Activated CD4-positive, alpha-beta T cell treated with anti-CD3 and anti-CD28 coated beads for 24 hours (primary cell): Measurements from ENCODE around the gene ZNF48.

ENCODE experiments used
- DNase-seq, 2 donors: peaks; one replicate each; pipeline ENCODE4 v3.0.0-alpha.2; 2020; ENCODE audit warnings: low read depth in 2 of 2

The ZNF48 gene

GRCh38 chr16:30395155-30395991 is at the start of gene ZNF48:
ZNF48 (plus strand) TSS chr16:30395420; CDS start chr16:30395795, 375 bp downstream.
- DNase-seq: peak; percentile 29 to 50

DNA sequence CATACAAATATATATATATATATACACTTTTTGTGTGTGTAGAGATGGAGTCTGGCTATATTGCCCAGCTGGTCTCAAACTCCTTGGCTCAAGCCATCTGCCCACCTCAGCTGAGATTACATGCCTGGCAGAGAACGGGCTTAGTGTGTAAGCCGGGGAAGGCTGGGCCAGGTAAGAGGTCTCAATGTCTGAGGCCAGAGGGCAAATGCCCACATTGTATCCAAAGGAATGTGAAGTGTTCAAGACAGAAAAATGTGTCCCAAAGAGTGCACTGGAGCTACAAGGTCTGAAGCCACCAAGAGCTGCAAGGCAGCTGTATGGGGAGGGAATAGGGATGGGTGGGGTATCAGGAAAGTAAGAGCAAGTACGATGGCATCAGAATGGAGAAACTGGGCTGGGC is 48.9 kb upstream of the ZNF48 start:
- DNase-seq: no peak

GRCh38 chr16:30348113-30348512 is 47.1 kb upstream of the ZNF48 start:
- DNase-seq: no peak

GRCh38 chr16:30348929-30349328 is 46.3 kb upstream of the ZNF48 start:
- DNase-seq: no peak

GRCh38 chr16:30349675-30350074 is 45.5 kb upstream of the ZNF48 start:
- DNase-seq: no peak

DNA sequence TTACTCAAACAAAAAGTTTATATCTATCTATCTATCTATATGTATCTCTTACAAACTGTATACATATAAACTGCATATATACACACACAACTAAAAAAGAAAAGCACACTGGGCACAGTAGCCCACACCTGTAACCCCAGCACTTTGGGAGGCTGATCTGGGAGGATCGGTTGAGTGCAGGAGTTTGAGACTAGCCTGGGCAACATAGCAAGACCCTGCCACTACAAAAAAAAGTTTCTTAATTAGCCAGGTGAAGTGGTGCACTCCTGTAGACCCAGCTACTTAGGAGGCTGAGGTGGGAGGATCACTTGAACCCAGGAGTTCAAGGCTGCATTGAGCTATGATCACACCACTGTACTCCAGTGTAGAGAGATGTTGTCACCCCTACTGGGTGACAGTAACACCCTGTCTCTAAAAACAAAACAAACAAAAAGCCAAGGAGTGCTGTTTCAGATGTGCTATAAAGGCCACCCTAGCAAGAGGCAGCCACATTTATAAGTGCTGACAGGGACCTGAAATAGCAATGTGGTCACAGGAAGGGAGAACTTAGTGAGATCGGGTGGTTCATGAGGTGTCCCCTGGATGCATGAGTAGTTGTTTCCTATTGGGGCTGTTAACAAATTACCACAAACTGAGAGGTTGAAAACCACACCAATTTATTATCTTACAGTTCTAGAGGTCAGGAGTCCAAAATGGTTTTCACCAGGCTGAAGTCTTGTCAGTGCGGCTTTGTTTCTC is 44.9 kb upstream of the ZNF48 start:
- DNase-seq: no peak

GRCh38 chr16:30351001-30351441 is 44.2 kb upstream of the ZNF48 start:
- no peak for DNase-seq

DNA sequence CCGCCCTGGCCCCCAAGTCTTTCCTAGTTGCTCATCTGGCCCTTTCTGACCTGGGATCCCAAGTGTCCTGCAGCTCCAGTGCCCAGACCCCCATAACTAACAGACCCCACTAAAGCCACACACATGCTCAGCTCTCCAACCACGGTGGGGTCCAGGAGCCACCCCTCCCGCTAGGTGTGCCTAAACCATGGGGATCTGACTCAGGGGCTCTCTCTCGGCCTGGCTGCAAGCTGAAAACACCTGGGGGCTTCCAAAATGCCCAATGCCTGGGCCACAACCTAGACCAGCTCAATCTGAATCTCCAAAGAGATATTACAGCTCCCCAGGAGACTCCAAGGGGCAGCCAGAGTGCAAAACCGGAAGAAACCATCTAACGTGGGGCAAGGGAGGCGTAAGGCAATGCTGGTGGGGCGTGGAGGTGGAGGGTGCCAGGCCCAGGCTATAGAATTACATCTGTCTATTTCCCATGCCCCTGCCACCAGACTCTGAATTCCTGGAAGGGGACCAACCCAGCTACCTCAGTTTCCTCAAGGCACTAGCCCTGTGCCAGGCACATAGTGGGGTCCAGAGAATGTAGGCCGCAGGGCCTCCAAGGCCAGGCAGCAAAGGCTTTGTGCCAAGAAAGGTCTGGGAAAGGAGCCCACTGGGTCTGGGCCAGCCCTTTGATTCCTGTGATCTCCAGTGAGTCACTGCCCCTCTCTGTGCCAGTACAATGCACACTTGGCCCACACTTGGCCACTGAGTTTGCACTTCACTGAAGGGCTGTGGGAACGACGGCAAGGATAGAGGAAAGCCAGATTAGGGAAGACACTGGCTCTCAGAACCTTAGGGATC is 43.4 kb upstream of the ZNF48 start:
- no peak for DNase-seq

GRCh38 chr16:30352488-30353401 is 42.5 kb upstream of the ZNF48 start:
- no peak for DNase-seq

GRCh38 chr16:30353438-30354129 is 41.6 kb upstream of the ZNF48 start:
- no peak for DNase-seq

GRCh38 chr16:30354423-30355143 is 40.6 kb upstream of the ZNF48 start:
- no peak for DNase-seq

DNA sequence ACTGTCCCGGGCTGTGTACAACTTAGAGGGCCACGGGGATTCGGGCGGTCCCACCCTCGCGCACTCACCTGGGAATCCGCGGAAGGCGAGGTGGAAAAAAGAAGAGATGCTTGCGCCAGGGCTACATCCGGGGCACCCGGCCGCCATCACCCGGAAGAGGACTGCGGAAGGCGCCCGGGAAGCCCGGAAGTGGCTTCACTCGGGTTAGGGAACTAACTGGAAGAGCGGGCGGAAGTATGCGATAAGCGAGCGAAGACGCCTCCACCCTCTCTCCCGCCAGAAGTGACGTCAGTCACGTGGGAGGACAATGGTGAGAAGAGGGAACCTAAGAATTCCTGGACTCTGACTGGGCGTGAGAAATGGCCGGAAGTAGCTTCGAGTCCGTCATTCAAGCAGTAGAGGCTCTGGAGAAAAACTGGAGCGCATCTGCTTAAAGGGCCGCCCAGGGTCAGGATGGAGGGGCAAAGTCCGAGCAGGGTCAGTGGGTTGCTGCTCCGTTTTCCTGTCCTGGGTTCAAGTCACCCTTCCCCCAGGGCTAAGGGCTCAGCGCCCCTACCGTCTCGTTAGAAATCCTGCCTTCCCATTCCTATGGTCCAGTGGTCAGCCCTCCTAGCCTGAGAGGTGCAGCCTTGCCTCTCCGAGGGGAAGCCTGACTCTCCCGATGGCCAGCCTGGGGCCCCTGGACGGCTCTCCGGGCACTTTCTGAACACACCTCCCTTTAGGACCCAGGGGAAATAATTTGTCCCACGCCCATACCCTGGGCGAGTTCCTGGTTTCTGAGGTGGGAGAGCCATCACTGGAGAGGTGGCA is 39.9 kb upstream of the ZNF48 start, which contains the start of gene CD2BP2:
Gene CD2BP2 (minus strand): TSS at position 165 of the 810 bp plus-strand sequence. CDS start 627 bp downstream, outside the sequence.
- DNase-seq: peak; percentile 80 to 87

- no peak for DNase-seq
These were observed 39.3 kb upstream of the ZNF48 start for GRCh38 chr16:30355954-30356308.

GRCh38 chr16:30356401-30357084 is 38.7 kb upstream of the ZNF48 start:
- no peak for DNase-seq

DNA sequence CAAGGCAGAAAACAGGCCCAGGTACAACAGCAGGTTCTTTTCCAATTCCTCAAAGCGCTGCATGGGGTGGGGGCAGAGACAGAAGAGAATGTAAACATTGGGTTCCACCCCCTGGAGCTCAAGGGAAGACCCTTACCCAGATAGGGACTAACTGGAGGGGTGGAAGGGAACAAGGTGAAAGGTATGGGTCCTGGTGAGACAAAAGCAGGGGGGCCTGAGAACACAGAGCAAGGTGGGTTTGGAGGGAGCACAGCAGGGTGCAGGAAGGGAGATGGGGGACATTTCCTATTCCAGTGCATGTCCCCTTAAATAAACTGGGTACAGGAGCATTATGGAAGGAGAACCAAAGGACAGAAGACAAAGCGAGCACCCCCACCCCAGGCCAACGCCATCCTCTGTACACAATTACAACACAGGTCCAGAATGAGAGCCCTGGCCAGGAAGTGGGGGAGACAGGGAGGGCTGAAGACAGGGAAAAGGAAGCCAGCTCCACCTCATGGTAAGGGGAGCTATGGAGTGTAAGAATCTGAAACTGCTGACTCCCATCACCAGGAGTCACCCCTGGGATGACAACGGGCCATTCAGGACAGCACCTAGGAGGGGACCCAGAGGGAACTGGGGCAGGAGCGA is 38.0 kb upstream of the ZNF48 start:
- DNase-seq: no peak

GRCh38 chr16:30357715-30358576 is 37.3 kb upstream of the ZNF48 start:
- no peak for DNase-seq

DNA sequence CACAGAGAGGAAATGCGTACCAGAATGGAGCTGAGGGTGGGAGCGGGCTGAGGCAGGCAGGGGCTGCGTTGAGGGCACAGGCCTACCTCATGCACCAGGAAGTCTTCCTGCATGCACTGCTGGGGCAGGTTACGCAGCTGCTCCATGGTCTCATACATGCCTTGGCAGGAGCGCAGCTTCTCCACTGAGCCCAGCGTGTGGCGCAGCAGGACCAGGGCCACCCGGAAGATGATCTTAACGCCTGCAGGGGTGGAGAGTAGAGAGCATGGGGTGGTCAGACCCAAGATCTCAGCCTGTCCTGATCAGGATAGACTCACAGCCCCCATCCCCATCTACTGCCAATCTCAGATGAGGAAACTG is 36.7 kb upstream of the ZNF48 start:
- no peak for DNase-seq
